ENCODE measurements around the gene USP44.

USP44 gene

DNA sequence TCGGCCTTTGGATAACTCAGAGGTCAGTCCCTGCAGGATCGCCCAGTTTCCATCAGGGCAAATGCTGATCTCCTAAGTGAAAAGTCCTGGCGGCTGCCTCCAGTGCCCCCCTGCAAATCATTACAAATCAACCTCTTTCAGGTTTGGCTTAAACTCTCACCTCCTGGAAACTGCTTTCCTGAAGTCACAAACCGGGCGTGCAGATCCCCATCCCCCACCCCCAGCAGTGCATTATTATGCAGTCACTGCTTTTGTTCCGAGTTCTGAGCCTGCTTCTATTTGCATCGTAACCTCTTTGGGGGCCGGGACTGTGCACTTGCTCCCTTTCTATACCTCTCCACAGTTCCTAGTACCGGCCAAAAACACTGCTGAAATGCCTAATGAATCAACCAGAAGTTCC is at the start of gene USP44:
Gene USP44, minus strand, starts transcription at position 172 of the 400 bp plus-strand sequence. CDS start 17,220 bp downstream, outside the sequence.
- ATAC-seq, result no peak
- TF ChIP-seq ESRRG (CRISPR knock-in tag; IDR thresholded peaks at IDR 0.05), result no peak
- TF ChIP-seq ZFP30 (CRISPR knock-in tag; IDR thresholded peaks at IDR 0.05), result no peak
- TF ChIP-seq TOX (CRISPR knock-in tag; IDR thresholded peaks at IDR 0.05; ENCODE audit: borderline replicate concordance), result no peak
- TF ChIP-seq PPARA (CRISPR knock-in tag; IDR thresholded peaks at IDR 0.05; ENCODE audit: borderline replicate concordance), result no peak
- TF ChIP-seq, protein P1, sequence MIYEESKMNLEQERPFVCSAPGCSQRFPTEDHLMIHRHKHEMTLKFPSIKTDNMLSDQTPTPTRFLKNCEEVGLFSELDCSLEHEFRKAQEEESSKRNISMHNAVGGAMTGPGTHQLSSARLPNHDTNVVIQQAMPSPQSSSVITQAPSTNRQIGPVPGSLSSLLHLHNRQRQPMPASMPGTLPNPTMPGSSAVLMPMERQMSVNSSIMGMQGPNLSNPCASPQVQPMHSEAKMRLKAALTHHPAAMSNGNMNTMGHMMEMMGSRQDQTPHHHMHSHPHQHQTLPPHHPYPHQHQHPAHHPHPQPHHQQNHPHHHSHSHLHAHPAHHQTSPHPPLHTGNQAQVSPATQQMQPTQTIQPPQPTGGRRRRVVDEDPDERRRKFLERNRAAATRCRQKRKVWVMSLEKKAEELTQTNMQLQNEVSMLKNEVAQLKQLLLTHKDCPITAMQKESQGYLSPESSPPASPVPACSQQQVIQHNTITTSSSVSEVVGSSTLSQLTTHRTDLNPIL (CRISPR knock-in tag; IDR thresholded peaks at IDR 0.05; ENCODE audit: low read depth), result no peak
- no peak for TF ChIP-seq SNAI2 (CRISPR knock-in tag; IDR thresholded peaks at IDR 0.05)
- TF ChIP-seq OSR1 (CRISPR knock-in tag; IDR thresholded peaks at IDR 0.05), result no peak
- no peak for TF ChIP-seq ZNF8 (CRISPR knock-in tag; IDR thresholded peaks at IDR 0.05)
- no peak for TF ChIP-seq GLIS3 (CRISPR knock-in tag; IDR thresholded peaks at IDR 0.05)
- no peak for TF ChIP-seq ZNF565 (CRISPR knock-in tag; conservative IDR thresholded peaks at IDR 0.05; ENCODE audit: low read depth)
- no peak for TF ChIP-seq CSDC2 (CRISPR knock-in tag; IDR thresholded peaks at IDR 0.05)
- TF ChIP-seq BACH2 (CRISPR knock-in tag; IDR thresholded peaks at IDR 0.05; ENCODE audit: borderline replicate concordance), result no peak
- TF ChIP-seq ARNTL (CRISPR knock-in tag; IDR thresholded peaks at IDR 0.05; ENCODE audit: borderline replicate concordance, low read depth), result no peak
- no peak for TF ChIP-seq ZFP3 (CRISPR knock-in tag; IDR thresholded peaks at IDR 0.05)

- no peak for TF ChIP-seq ZNF565 (CRISPR knock-in tag; conservative IDR thresholded peaks at IDR 0.05; ENCODE audit: low read depth)
- TF ChIP-seq CSDC2 (CRISPR knock-in tag; IDR thresholded peaks at IDR 0.05), result no peak
- TF ChIP-seq BACH2 (CRISPR knock-in tag; IDR thresholded peaks at IDR 0.05; ENCODE audit: borderline replicate concordance), result no peak
- TF ChIP-seq, protein P2, sequence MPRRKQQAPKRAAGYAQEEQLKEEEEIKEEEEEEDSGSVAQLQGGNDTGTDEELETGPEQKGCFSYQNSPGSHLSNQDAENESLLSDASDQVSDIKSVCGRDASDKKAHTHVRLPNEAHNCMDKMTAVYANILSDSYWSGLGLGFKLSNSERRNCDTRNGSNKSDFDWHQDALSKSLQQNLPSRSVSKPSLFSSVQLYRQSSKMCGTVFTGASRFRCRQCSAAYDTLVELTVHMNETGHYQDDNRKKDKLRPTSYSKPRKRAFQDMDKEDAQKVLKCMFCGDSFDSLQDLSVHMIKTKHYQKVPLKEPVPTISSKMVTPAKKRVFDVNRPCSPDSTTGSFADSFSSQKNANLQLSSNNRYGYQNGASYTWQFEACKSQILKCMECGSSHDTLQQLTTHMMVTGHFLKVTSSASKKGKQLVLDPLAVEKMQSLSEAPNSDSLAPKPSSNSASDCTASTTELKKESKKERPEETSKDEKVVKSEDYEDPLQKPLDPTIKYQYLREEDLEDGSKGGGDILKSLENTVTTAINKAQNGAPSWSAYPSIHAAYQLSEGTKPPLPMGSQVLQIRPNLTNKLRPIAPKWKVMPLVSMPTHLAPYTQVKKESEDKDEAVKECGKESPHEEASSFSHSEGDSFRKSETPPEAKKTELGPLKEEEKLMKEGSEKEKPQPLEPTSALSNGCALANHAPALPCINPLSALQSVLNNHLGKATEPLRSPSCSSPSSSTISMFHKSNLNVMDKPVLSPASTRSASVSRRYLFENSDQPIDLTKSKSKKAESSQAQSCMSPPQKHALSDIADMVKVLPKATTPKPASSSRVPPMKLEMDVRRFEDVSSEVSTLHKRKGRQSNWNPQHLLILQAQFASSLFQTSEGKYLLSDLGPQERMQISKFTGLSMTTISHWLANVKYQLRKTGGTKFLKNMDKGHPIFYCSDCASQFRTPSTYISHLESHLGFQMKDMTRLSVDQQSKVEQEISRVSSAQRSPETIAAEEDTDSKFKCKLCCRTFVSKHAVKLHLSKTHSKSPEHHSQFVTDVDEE (CRISPR knock-in tag; IDR thresholded peaks at IDR 0.05), result no peak
- TF ChIP-seq, protein P3, sequence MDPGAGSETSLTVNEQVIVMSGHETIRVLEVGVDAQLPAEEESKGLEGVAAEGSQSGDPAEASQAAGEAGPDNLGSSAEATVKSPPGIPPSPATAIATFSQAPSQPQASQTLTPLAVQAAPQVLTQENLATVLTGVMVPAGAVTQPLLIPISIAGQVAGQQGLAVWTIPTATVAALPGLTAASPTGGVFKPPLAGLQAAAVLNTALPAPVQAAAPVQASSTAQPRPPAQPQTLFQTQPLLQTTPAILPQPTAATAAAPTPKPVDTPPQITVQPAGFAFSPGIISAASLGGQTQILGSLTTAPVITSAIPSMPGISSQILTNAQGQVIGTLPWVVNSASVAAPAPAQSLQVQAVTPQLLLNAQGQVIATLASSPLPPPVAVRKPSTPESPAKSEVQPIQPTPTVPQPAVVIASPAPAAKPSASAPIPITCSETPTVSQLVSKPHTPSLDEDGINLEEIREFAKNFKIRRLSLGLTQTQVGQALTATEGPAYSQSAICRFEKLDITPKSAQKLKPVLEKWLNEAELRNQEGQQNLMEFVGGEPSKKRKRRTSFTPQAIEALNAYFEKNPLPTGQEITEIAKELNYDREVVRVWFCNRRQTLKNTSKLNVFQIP (CRISPR knock-in tag; IDR thresholded peaks at IDR 0.05; ENCODE audit: borderline replicate concordance, low read depth), result no peak
- ATAC-seq, result no peak
These were observed 49.3 kb upstream of the USP44 start for GRCh38 chr12:95600567-95600966.

DNA sequence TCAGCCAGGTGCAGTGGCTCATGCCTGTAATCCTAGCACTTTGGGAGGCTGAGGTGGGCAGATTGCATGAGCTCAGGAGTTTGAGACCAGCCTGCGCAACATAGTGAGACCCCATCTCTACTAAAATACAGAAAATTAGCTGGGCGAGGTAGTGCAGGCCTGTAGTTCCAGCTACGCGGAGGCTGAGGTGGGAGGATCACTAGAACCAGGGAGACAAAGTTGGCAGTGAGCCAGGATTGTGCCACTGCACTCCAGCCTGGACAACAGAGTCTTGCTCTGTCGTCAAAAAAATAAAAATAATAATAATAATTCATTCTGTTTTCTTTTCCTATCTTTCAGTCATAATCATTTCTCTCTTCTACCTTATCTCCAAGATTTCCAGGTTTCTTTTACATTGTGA is 48.6 kb upstream of the USP44 start:
- no peak for ATAC-seq
- no peak for TF ChIP-seq ZFP30 (CRISPR knock-in tag; IDR thresholded peaks at IDR 0.05)
- no peak for TF ChIP-seq BACH2 (CRISPR knock-in tag; IDR thresholded peaks at IDR 0.05; ENCODE audit: borderline replicate concordance)
- TF ChIP-seq, protein P1 (CRISPR knock-in tag; IDR thresholded peaks at IDR 0.05; ENCODE audit: low read depth), result no peak
- TF ChIP-seq CSRNP3 (CRISPR knock-in tag; IDR thresholded peaks at IDR 0.05), result no peak
- no peak for TF ChIP-seq ZNF70 (CRISPR knock-in tag; IDR thresholded peaks at IDR 0.05)
- TF ChIP-seq, protein P4, sequence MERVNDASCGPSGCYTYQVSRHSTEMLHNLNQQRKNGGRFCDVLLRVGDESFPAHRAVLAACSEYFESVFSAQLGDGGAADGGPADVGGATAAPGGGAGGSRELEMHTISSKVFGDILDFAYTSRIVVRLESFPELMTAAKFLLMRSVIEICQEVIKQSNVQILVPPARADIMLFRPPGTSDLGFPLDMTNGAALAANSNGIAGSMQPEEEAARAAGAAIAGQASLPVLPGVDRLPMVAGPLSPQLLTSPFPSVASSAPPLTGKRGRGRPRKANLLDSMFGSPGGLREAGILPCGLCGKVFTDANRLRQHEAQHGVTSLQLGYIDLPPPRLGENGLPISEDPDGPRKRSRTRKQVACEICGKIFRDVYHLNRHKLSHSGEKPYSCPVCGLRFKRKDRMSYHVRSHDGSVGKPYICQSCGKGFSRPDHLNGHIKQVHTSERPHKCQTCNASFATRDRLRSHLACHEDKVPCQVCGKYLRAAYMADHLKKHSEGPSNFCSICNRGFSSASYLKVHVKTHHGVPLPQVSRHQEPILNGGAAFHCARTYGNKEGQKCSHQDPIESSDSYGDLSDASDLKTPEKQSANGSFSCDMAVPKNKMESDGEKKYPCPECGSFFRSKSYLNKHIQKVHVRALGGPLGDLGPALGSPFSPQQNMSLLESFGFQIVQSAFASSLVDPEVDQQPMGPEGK (CRISPR knock-in tag; IDR thresholded peaks at IDR 0.05; ENCODE audit: borderline replicate concordance), result no peak
- no peak for TF ChIP-seq TCF4 (CRISPR knock-in tag; IDR thresholded peaks at IDR 0.05; ENCODE audit: borderline replicate concordance)
- TF ChIP-seq ZNF565 (CRISPR knock-in tag; conservative IDR thresholded peaks at IDR 0.05; ENCODE audit: low read depth), result no peak
- TF ChIP-seq ISL1 (CRISPR knock-in tag; IDR thresholded peaks at IDR 0.05), result no peak
- TF ChIP-seq PPARA (CRISPR knock-in tag; IDR thresholded peaks at IDR 0.05; ENCODE audit: borderline replicate concordance), result no peak

Data from SK-N-SH treated with all-trans-retinoic acid at 6 μM for 48 hours (cell line).